ENCODE results near the gene COQ8B. TPM values are rescaled to one million over a fixed set of nuclear protein-coding genes. Genes with fewer than 3 reads are reported as not detected.

COQ8B gene
- total and polyA plus RNA-seq, 2 donors from 2014 or later, result 45.8 to 55.3 TPM

GRCh38 chr19:40742477-40742876 lies 25.8 kb upstream of the COQ8B start:
- Histone ChIP-seq H3K27me3 (ENCODE audit: control insufficient read depth, insufficient read depth, low read length) (no peaks in the 10 kb centered on the region), H3K4me3 (ENCODE audit: low read length in 3 of 3) (no peak overlapping the region), H3K27ac (ENCODE audit: low read depth in 2 of 2, low read length in 2 of 2) (no peak overlapping the region), H3K9ac (ENCODE audit: low read length in 3 of 3) (no peak overlapping the region), H3K4me1 (ENCODE audit: control insufficient read depth in 2 of 3, insufficient read depth in 2 of 3, low read depth in 1 of 3, low read length in 3 of 3) (peaks cover 0 to 4% (median 0%) of the 10 kb centered on the region in 3 donors), H3K9me3 (ENCODE audit: control insufficient read depth in 2 of 3, insufficient read depth in 1 of 3, low read length in 3 of 3) (no peaks in the 10 kb centered on the region), H3K36me3 (ENCODE audit: control insufficient read depth in 2 of 3, insufficient read depth in 3 of 3, low read length in 3 of 3) (peaks cover 2 to 11% (median 5%) of the 10 kb centered on the region in 3 donors)
- TF ChIP-seq CTCF (IDR thresholded peaks at IDR 0.05; ENCODE audit: borderline replicate concordance, extremely low read depth, insufficient read depth), result no peak
- DNase-seq (no peak), FAIRE-seq (no peak)
- intact Hi-C loops (cut with DNase I), result no loop called here

DNA sequence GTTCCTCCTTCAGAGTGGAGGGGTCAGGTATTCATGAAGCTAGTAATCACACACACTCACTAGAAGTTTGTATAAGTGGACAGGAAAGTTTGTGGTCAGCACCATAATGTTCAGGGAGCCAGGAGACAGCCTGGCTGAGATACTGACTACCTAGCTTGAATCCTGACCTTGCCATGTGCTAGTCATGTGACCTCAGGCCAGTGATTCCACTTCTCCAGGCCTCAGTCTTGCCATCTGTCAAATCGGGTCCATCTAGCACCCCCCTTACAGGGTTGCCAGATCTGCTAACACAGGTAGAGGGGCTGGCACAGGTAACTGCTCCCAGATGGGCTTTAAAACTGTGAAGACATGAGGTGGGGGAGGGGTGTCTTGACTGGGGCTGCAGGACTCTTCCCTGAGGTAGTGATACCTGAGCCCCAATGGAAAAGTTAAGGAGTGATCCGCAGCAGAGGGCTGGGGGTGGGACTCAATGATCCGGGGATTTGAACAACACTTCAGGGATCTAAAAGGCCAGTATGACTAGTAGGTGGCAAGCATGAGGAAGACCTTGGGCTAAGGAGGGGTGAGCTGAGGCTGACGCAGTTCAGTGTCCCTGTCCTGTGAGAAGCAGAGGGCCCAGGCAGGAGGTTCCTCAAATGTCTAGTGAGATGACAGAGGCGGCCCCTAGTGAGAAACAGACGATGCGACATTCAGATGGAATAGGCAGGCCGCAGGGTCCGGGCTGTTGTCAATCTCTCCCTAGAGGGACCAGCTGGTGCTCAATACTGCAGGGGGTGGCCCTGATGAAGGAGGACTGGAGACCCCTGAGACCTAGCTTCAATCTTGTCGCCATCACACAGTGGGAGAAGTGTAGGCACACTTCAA lies 25.1 kb upstream of the COQ8B start:
- Histone ChIP-seq H3K27ac (ENCODE audit: low read depth in 2 of 2, low read length in 2 of 2) (no peak overlapping the region), H3K36me3 (ENCODE audit: control insufficient read depth in 2 of 3, insufficient read depth in 3 of 3, low read length in 3 of 3) (peaks cover 4 to 18% (median 12%) of the 10 kb centered on the region in 3 donors), H3K9me3 (ENCODE audit: control insufficient read depth in 2 of 3, insufficient read depth in 1 of 3, low read length in 3 of 3) (no peaks in the 10 kb centered on the region), H3K27me3 (ENCODE audit: control insufficient read depth, insufficient read depth, low read length) (no peaks in the 10 kb centered on the region), H3K4me1 (ENCODE audit: control insufficient read depth in 2 of 3, insufficient read depth in 2 of 3, low read depth in 1 of 3, low read length in 3 of 3) (peaks cover 0 to 4% (median 0%) of the 10 kb centered on the region in 3 donors), H3K9ac (ENCODE audit: low read length in 3 of 3) (no peak overlapping the region), H3K4me3 (ENCODE audit: low read length in 3 of 3) (no peak overlapping the region)
- TF ChIP-seq CTCF (IDR thresholded peaks at IDR 0.05; ENCODE audit: borderline replicate concordance, extremely low read depth, insufficient read depth), result no peak
- no peak for DNase-seq
- intact Hi-C loops (cut with DNase I), result no loop called here
- no peak for FAIRE-seq

- Histone ChIP-seq H3K4me1 (ENCODE audit: control insufficient read depth in 2 of 3, insufficient read depth in 2 of 3, low read depth in 1 of 3, low read length in 3 of 3) (peaks cover 0 to 4% (median 0%) of the 10 kb centered on the region in 3 donors), H3K4me3 (ENCODE audit: low read length in 3 of 3) (no peak overlapping the region), H3K27ac (ENCODE audit: low read depth in 2 of 2, low read length in 2 of 2) (no peak overlapping the region), H3K36me3 (ENCODE audit: control insufficient read depth in 2 of 3, insufficient read depth in 3 of 3, low read length in 3 of 3) (peaks cover 4 to 20% (median 14%) of the 10 kb centered on the region in 3 donors), H3K27me3 (ENCODE audit: control insufficient read depth, insufficient read depth, low read length) (no peaks in the 10 kb centered on the region), H3K9ac (ENCODE audit: low read length in 3 of 3) (no peak overlapping the region), H3K9me3 (ENCODE audit: control insufficient read depth in 2 of 3, insufficient read depth in 1 of 3, low read length in 3 of 3) (no peaks in the 10 kb centered on the region)
- FAIRE-seq (no peak), DNase-seq (no peak)
- TF ChIP-seq CTCF (IDR thresholded peaks at IDR 0.05; ENCODE audit: borderline replicate concordance, extremely low read depth, insufficient read depth), result no peak
- intact Hi-C loops (cut with DNase I), result no loop called here
Observed at GRCh38 chr19:40740747-40741146, 24.1 kb upstream of the COQ8B start.
